ENCODE data around the gene LYRM2. TPM values are rescaled to one million over a fixed set of nuclear protein-coding genes. Genes with fewer than 3 reads are reported as not detected.

Gene LYRM2
- total RNA-seq, 1 experiment from 2014 or later = 26.3 TPM

DNA sequence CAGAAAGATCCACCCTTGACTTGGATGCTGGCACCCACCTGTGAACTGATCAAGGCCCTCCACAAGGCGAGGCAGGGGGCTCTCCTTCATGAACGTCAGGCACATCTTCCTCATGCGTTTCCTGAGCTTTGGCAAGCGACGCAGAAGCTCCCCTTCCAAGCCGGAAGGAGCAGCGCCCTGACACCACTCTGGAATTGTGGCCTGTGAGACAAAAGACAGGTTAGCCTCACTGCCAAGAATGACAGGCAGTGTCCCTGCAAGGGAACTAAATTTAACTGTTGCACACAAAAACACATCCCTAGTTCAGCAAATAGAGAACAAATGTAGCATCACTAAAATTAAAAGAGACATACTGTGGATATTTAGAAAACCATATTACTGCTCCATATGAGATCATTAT is 42.0 kb upstream of the LYRM2 start:
- H3K27me3 ChIP-seq (ENCODE audit: insufficient read depth, low read length) = no peaks in the 10 kb centered on the region
- H3K9ac ChIP-seq (ENCODE audit: low read length) = no peak overlapping the region
- H3K79me2 ChIP-seq (ENCODE audit: insufficient read depth, low read length) = no peaks in the 10 kb centered on the region; the same call in 1 of the 2 replicates
- no peak overlapping the region for H2AFZ ChIP-seq (ENCODE audit: low read depth, low read length, poor library complexity, severe bottlenecking)
- intact Hi-C loops (cut with micrococcal nuclease) = no loop called here
- no peaks in the 10 kb centered on the region for H3K9me2 ChIP-seq (ENCODE audit: insufficient read depth)
- H3K36me3 ChIP-seq (ENCODE audit: control insufficient read depth in 1 of 2, insufficient read depth in 2 of 2, low read length in 2 of 2) = peaks cover 63 to 70% of the 10 kb centered on the region in 2 experiments
- H3K4me3 ChIP-seq (replicated peaks in 1 of 2; ENCODE audit: low read depth in 1 of 2, low read length in 2 of 2) = no peak overlapping the region
- H3K4me1 ChIP-seq (ENCODE audit: control insufficient read depth in 1 of 2, insufficient read depth in 2 of 2, low read length in 2 of 2) = no peaks in the 10 kb centered on the region
- no peak for ATAC-seq
- TF ChIP-seq EZH2 (IDR thresholded peaks at IDR 0.05) (no peak), ZFX (IDR thresholded peaks at IDR 0.05) (no peak), JUND (IDR thresholded peaks at IDR 0.05) (no peak), ZBTB33 (IDR thresholded peaks at IDR 0.05; ENCODE audit: extremely low read depth, insufficient replicate concordance, low read length) (no peak), ATF3 (IDR thresholded peaks at IDR 0.05) (no peak), SIN3A (IDR thresholded peaks at IDR 0.05; ENCODE audit: low read depth) (no peak), CEBPB (IDR thresholded peaks at IDR 0.05; ENCODE audit: low read depth) (no peak), SP1 (IDR thresholded peaks at IDR 0.05; ENCODE audit: low read depth) (no peak), EZH2phosphoT487 (IDR thresholded peaks at IDR 0.05; ENCODE audit: borderline replicate concordance) (no peak), REST (IDR thresholded peaks at IDR 0.05; ENCODE audit: low read depth) (no peak), EGR1 (IDR thresholded peaks at IDR 0.05; ENCODE audit: low read depth) (no peak), POLR2A (IDR thresholded peaks at IDR 0.05; ENCODE audit: borderline replicate concordance, extremely low read depth, insufficient read depth, insufficient read length) (no peak), RAD21 (IDR thresholded peaks at IDR 0.05; ENCODE audit: low read depth) (no peak), POLR2AphosphoS5 (IDR thresholded peaks at IDR 0.05; ENCODE audit: low read depth, low read length) (no peak), SRF (IDR thresholded peaks at IDR 0.05; ENCODE audit: low read depth) (no peak), CBX3 (IDR thresholded peaks at IDR 0.05; ENCODE audit: low read depth) (no peak)
- TF ChIP-seq, protein P1, sequence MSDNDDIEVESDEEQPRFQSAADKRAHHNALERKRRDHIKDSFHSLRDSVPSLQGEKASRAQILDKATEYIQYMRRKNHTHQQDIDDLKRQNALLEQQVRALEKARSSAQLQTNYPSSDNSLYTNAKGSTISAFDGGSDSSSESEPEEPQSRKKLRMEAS (IDR thresholded peaks at IDR 0.05) = no peak
- ChIA-PET POLR2A (no interaction called here), RAD21 (ENCODE audit: low non-redundant PET in 1 of 2, low total read pairs in 2 of 2, uncharacterized antibody in 2 of 2, unreplicated experiment in 2 of 2) (no interaction called here), CTCF (no interaction called here)
- no peak overlapping the region for H3K27ac ChIP-seq (ENCODE audit: low read depth, low read length)
- BruUV-seq (replicated peaks) = no TSS peak
- 0 out of 2 replicates have a peak, but pooled peaks cover 3% of the 10 kb centered on the region for H4K20me1 ChIP-seq (ENCODE audit: insufficient read depth)
- H3K9me3 ChIP-seq (ENCODE audit: control insufficient read depth in 1 of 2, insufficient read depth in 1 of 2, low read depth in 1 of 2, low read length in 2 of 2) = no peaks in the 10 kb centered on the region
- no peak overlapping the region for H3K4me2 ChIP-seq (ENCODE audit: low read length)
- DNase-seq (ENCODE audit: low read depth, low spot score) = no peak

Measured in HCT116 (cell line).